Neural cell (in vitro differentiated cells): ENCODE measurements around the gene PCSK4. TPM values are rescaled to one million over a fixed set of nuclear protein-coding genes. Genes with fewer than 3 reads are reported as not detected.
A peak's percentile ranks its signal among the peaks of the same experiment; 100 is the strongest.

Experiments
- H2AFZ ChIP-seq: fragments of 200-600, 300-800 bp; sonication (generic), shearing (Covaris generic); 2 replicates; pipeline ENCODE4 v1.6.0; 2014; ENCODE audit warnings: low read depth, mild to moderate bottlenecking, antibody characterized with exemption, low read length, moderate library complexity
- H3F3A ChIP-seq: fragments of 200-600 bp; shearing (Covaris generic); 2 replicates; pipeline ENCODE4 v1.6.1; 2016; ENCODE audit warnings: mild to moderate bottlenecking, moderate library complexity, mixed read lengths, antibody characterized with exemption, low read length; ENCODE audit not compliant: insufficient read depth, poor library complexity, severe bottlenecking
- H3K27ac ChIP-seq: fragments of 200-600, 300-800 bp; sonication (generic), shearing (Covaris generic); 2 replicates; pipeline ENCODE4 v1.5.1; 2014; ENCODE audit warnings: mild to moderate bottlenecking, low read length, moderate library complexity
- H3K27me3 ChIP-seq: fragments of 300-800, 200-600 bp; sonication (generic), shearing (Covaris generic); 2 replicates; pipeline ENCODE4 v1.6.0; 2014; ENCODE audit warnings: mild to moderate bottlenecking, low read depth, low read length, moderate library complexity; ENCODE audit not compliant: insufficient read depth
- H3K36me3 ChIP-seq: fragments of 300-800, 200-600 bp; sonication (generic), shearing (Covaris generic); 2 replicates; pipeline ENCODE4 v1.5.1; 2014; ENCODE audit warnings: mild to moderate bottlenecking, antibody characterized with exemption, low read length, moderate library complexity; ENCODE audit not compliant: insufficient read depth
- H3K4me2 ChIP-seq: fragments of 300-800, 200-600 bp; sonication (generic), shearing (Covaris generic); 2 replicates; pipeline ENCODE4 v1.6.0; 2014; ENCODE audit warnings: mild to moderate bottlenecking, low read length
- H3K4me3 ChIP-seq: fragments of 300-800, 200-600 bp; sonication (generic), shearing (Covaris generic); 2 replicates; pipeline ENCODE4 v1.5.1; 2014; ENCODE audit warnings: mild to moderate bottlenecking, low read length, moderate library complexity
- H3K79me2 ChIP-seq: fragments of 200-600 bp; shearing (Covaris generic); replicated peaks from 2 replicates; pipeline ENCODE4 v1.6.0; 2014; ENCODE audit warnings: mild to moderate bottlenecking, low read length, moderate library complexity; ENCODE audit not compliant: insufficient read depth
- H3K9ac ChIP-seq: fragments of 300-800, 200-600 bp; sonication (generic), shearing (Covaris generic); 2 replicates; pipeline ENCODE4 v1.6.1; 2016; ENCODE audit warnings: mild to moderate bottlenecking, low read length, mixed read lengths
- H3K9me2 ChIP-seq: fragments of 200-600 bp; shearing (Covaris generic); 2 replicates; pipeline ENCODE4 v1.6.1; 2016; ENCODE audit warnings: mild to moderate bottlenecking, low read length, mixed read lengths; ENCODE audit not compliant: insufficient read depth
- H3K9me3 ChIP-seq: fragments of 200-600, 300-800 bp; sonication (generic), shearing (Covaris generic); 2 replicates; pipeline ENCODE4 v1.6.1; 2016; ENCODE audit warnings: mild to moderate bottlenecking, mixed run types, low read length, moderate library complexity, mixed read lengths
- H4K20me1 ChIP-seq: fragments of 200-600 bp; shearing (Covaris generic); 2 replicates; pipeline ENCODE4 v1.6.1; 2016; ENCODE audit warnings: mild to moderate bottlenecking, mixed run types; ENCODE audit not compliant: insufficient read depth
- CTCF ChIP-seq: fragments of 450-650 bp; IDR thresholded peaks from 2 replicates; pipeline ENCODE4 v1.5.1; 2014; ENCODE audit warnings: antibody characterized with exemption, mild to moderate bottlenecking, moderate library complexity; ENCODE audit not compliant: poor library complexity, severe bottlenecking
- EP300 ChIP-seq: fragments of 450-650 bp; conservative IDR thresholded peaks from 2 replicates; pipeline ENCODE4 v1.6.1; 2014; ENCODE audit warnings: antibody characterized with exemption, mild to moderate bottlenecking, moderate library complexity; ENCODE audit not compliant: poor library complexity, severe bottlenecking
- EZH2 ChIP-seq: fragments of 200-600, 300-800 bp; shearing (Covaris generic), sonication (generic); IDR thresholded peaks from 2 replicates; pipeline ENCODE4 v1.6.1; 2014; ENCODE audit warnings: antibody characterized with exemption, low read length, borderline replicate concordance, mild to moderate bottlenecking; ENCODE audit not compliant: insufficient read depth, poor library complexity, severe bottlenecking
- MXI1 ChIP-seq: fragments of 450-650 bp; conservative IDR thresholded peaks from 2 replicates; pipeline ENCODE4 v1.6.1; 2014; ENCODE audit warnings: antibody characterized with exemption, mild to moderate bottlenecking; ENCODE audit not compliant: poor library complexity, severe bottlenecking
- POLR2AphosphoS5 ChIP-seq: IDR thresholded peaks from 2 replicates; pipeline ENCODE4 v1.6.1; 2012
- RAD21 ChIP-seq: fragments of 450-650 bp; conservative IDR thresholded peaks from 2 replicates; pipeline ENCODE4 v1.6.1; 2014; ENCODE audit warnings: antibody characterized with exemption, mild to moderate bottlenecking, moderate library complexity
- REST ChIP-seq: IDR thresholded peaks from 2 replicates; pipeline ENCODE4 v1.6.1; 2012; ENCODE audit warnings: borderline replicate concordance
- SMC3 ChIP-seq: fragments of 450-650 bp; conservative IDR thresholded peaks from 2 replicates; pipeline ENCODE4 v1.6.1; 2014; ENCODE audit warnings: antibody characterized with exemption, mild to moderate bottlenecking, moderate library complexity; ENCODE audit not compliant: poor library complexity
- TAF1 ChIP-seq: IDR thresholded peaks from 2 replicates; pipeline ENCODE4 v1.6.1; 2012; ENCODE audit warnings: low read depth
- polyA plus RNA-seq: library from polyadenylated mRNA; depleted of rRNA; stranded (reverse); fragments of >200 nt; gene quantifications from 2 replicates; pipeline ENCODE4 v1.2.3, GENCODE V29; 2014

PCSK4 gene
- polyA plus RNA-seq, 1 donor from 2014 or later = 11.8 TPM

GRCh38 chr19:1492474-1493006 lies 2.4 kb upstream of the PCSK4 start:
- Histone ChIP-seq H3K27me3 (peaks cover 4% of the 10 kb centered on the region), H3K9ac (no peak overlapping the region), H2AFZ (no peak overlapping the region), H4K20me1 (no peaks in the 10 kb centered on the region), H3K4me2 (no peak overlapping the region), H3K9me3 (no peaks in the 10 kb centered on the region), H3K9me2 (no peaks in the 10 kb centered on the region), H3K79me2 (no peaks in the 10 kb centered on the region), H3K27ac (no peak overlapping the region), H3F3A (no peaks in the 10 kb centered on the region), H3K36me3 (no peaks in the 10 kb centered on the region), H3K4me3 (no peak overlapping the region)
- TF ChIP-seq RAD21 (no peak), EZH2 (no peak), POLR2AphosphoS5 (no peak), SMC3 (no peak), TAF1 (no peak), MXI1 (no peak), CTCF (no peak), REST (no peak), EP300 (no peak)

GRCh38 chr19:1491849-1492170 lies 1.7 kb upstream of the PCSK4 start:
- Histone ChIP-seq H3K9me3 (no peaks in the 10 kb centered on the region), H3K4me3 (peak overlapping the region; percentile 78), H3K9me2 (no peaks in the 10 kb centered on the region), H3K27me3 (peaks cover 4% of the 10 kb centered on the region), H3K4me2 (no peak overlapping the region), H4K20me1 (no peaks in the 10 kb centered on the region), H3K36me3 (no peaks in the 10 kb centered on the region), H2AFZ (no peak overlapping the region), H3K79me2 (no peaks in the 10 kb centered on the region), H3K27ac (no peak overlapping the region), H3K9ac (peak overlapping the region; percentile 63), H3F3A (no peaks in the 10 kb centered on the region)
- TF ChIP-seq EP300 (no peak), POLR2AphosphoS5 (no peak), MXI1 (no peak), CTCF (no peak), TAF1 (no peak), SMC3 (no peak), RAD21 (no peak), EZH2 (no peak), REST (no peak)
